ENCODE measurements around the gene KIAA0232. TPM values are rescaled to one million over a fixed set of nuclear protein-coding genes. Genes with fewer than 3 reads are reported as not detected.

Gene KIAA0232
- total and polyA plus RNA-seq, 9 of the 15 experiments (the other 6 are each of a cell fraction or from before 2014, with no cell fraction given): 3.5 to 17.4 (median 13.0) TPM

DNA sequence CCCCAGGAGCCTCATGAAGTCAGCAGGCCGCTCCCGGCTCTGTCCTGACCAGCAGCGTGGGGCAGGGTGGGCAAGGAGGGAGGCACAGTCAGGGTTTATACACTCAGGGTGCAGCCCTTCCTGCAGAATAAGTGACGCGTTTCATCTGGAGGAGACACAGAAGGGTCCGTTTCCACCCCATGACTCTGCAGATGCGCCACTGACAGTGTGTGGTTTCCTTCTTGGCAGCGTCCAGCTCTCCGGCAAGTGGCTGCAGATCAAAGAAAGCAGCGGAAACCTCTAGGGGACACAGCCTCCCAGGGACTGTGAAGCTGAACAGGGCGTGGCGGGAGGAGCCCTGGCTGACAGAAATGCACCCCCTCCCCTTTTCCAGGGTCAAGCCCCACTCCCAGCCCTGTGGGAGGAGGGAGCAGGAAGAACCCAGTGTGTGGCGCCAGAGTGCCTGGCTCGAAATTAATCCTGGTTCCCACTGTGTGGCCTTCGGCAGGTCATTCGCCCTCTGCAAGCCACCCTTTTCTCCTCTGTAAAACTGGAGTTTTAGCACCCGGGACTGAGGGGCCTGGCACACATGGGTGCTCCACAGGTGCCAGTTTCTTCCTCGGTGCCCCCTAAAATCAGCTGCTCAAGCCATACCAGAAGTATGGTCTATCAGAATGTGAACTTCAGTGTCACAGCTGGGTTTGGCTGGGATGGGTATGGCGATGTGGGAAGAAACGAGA lies 109.8 kb downstream of the KIAA0232 start (continued):
- TF ChIP-seq CTCFL (IDR thresholded peaks at IDR 0.05; ENCODE audit: borderline replicate concordance, insufficient read depth, low read depth, low read length, poor library complexity, severe bottlenecking) (peak; percentile 47), JUN (IDR thresholded peaks at IDR 0.05; ENCODE audit: borderline replicate concordance, low read depth, low read length) (no peak), JUN (CRISPR knock-in tag; IDR thresholded peaks at IDR 0.05; ENCODE audit: borderline replicate concordance) (no peak), BRD9 (IDR thresholded peaks at IDR 0.05; ENCODE audit: low read depth, partially characterized antibody) (peak; percentile 41), PBX2 (CRISPR knock-in tag; IDR thresholded peaks at IDR 0.05; ENCODE audit: low read depth) (no peak), PBX2 (tag; conservative IDR thresholded peaks at IDR 0.05; ENCODE audit: low read depth) (no peak), HNRNPK (IDR thresholded peaks at IDR 0.05; ENCODE audit: low read depth, low read length, poor library complexity, severe bottlenecking) (no peak), CTBP1 (IDR thresholded peaks at IDR 0.05; ENCODE audit: borderline replicate concordance) (peak; percentile 82), SP2 (IDR thresholded peaks at IDR 0.05; ENCODE audit: extremely low read depth, low read depth, low read length, poor library complexity, severe bottlenecking) (no peak), DNMT1 (IDR thresholded peaks at IDR 0.05) (no peak), NRF1 (conservative IDR thresholded peaks at IDR 0.05 in 1 of 2, IDR thresholded peaks at IDR 0.05 in 1 of 2) (peak; percentile 63 to 68), ZNF174 (CRISPR knock-in tag; IDR thresholded peaks at IDR 0.05) (no peak), MLLT1 (IDR thresholded peaks at IDR 0.05) (peak in 1 of 2 experiments; percentile 51; a peak in 1 of 4 replicates), HDGF (IDR thresholded peaks at IDR 0.05) (no peak), ELF4 (CRISPR knock-in tag; IDR thresholded peaks at IDR 0.05) (no peak), ZNF511 (CRISPR knock-in tag; IDR thresholded peaks at IDR 0.05) (no peak), MYNN (IDR thresholded peaks at IDR 0.05) (peak; percentile 55; the same call in 1 of the 2 replicates), MYNN (CRISPR knock-in tag; IDR thresholded peaks at IDR 0.05) (no peak), YY1 (IDR thresholded peaks at IDR 0.05; ENCODE audit: borderline replicate concordance in 1 of 3, control insufficient read depth in 1 of 3, extremely low read depth in 1 of 3, insufficient read depth in 3 of 3, insufficient read length in 1 of 3, insufficient replicate concordance in 2 of 3, low read depth in 1 of 3, low read length in 2 of 3) (peak in 1 of 3 experiments; percentile 12), IRF1 (CRISPR knock-in tag; IDR thresholded peaks at IDR 0.05; ENCODE audit: borderline replicate concordance) (no peak)

Measured in K562 (cell line).